RWPE2 (cell line): ENCODE results near the gene STK32C.
A peak's percentile ranks its signal among the peaks of the same experiment; 100 is the strongest.

Experiments
- ATAC-seq: fragments of 200-7000 bp; cut with Tn5 transposase; 3 replicates; pipeline ENCODE4 v1.9.1; 2021; ENCODE audit warnings: low read depth
- DNase-seq: peaks from one replicate; pipeline ENCODE4 v3.0.0-alpha.2; 2020; ENCODE audit warnings: low spot score
- H3K27ac ChIP-seq: fragments of 450-650 bp; 2 replicates; pipeline ENCODE4 v1.5.1; 2017; ENCODE audit warnings: mild to moderate bottlenecking; ENCODE audit not compliant: poor library complexity, severe bottlenecking
- H3K27me3 ChIP-seq: fragments of 250-450 bp; sonication (Bioruptor Pico); 2 replicates; pipeline ENCODE4 v1.5.1; 2021; ENCODE audit warnings: mild to moderate bottlenecking, moderate library complexity; ENCODE audit not compliant: insufficient read depth, poor library complexity, severe bottlenecking
- H3K36me3 ChIP-seq: fragments of 250-450 bp; sonication (Bioruptor Pico); 2 replicates; pipeline ENCODE4 v1.5.1; 2020; ENCODE audit warnings: low read depth, mild to moderate bottlenecking, moderate library complexity
- H3K4me1 ChIP-seq: fragments of 250-450 bp; sonication (Bioruptor Pico); 2 replicates; pipeline ENCODE4 v1.5.1; 2021; ENCODE audit warnings: mild to moderate bottlenecking, moderate library complexity; ENCODE audit not compliant: insufficient read depth, poor library complexity, severe bottlenecking
- H3K4me3 ChIP-seq: fragments of 250-450 bp; sonication (Bioruptor Pico); 2 replicates; pipeline ENCODE4 v1.5.1; 2021; ENCODE audit warnings: mild to moderate bottlenecking, moderate library complexity; ENCODE audit not compliant: severe bottlenecking
- H3K9me3 ChIP-seq: fragments of 250-450 bp; sonication (Bioruptor Pico); 2 replicates; pipeline ENCODE4 v1.5.1; 2021; ENCODE audit warnings: mild to moderate bottlenecking, moderate library complexity; ENCODE audit not compliant: severe bottlenecking
- TF ChIP-seq, protein P1 (sequence below): fragments of 450-650 bp; IDR thresholded peaks from one replicate; pipeline ENCODE4 v1.5.1; 2017; ENCODE audit warnings: mild to moderate bottlenecking, moderate library complexity; ENCODE audit not compliant: poor library complexity, severe bottlenecking

Gene STK32C

DNA sequence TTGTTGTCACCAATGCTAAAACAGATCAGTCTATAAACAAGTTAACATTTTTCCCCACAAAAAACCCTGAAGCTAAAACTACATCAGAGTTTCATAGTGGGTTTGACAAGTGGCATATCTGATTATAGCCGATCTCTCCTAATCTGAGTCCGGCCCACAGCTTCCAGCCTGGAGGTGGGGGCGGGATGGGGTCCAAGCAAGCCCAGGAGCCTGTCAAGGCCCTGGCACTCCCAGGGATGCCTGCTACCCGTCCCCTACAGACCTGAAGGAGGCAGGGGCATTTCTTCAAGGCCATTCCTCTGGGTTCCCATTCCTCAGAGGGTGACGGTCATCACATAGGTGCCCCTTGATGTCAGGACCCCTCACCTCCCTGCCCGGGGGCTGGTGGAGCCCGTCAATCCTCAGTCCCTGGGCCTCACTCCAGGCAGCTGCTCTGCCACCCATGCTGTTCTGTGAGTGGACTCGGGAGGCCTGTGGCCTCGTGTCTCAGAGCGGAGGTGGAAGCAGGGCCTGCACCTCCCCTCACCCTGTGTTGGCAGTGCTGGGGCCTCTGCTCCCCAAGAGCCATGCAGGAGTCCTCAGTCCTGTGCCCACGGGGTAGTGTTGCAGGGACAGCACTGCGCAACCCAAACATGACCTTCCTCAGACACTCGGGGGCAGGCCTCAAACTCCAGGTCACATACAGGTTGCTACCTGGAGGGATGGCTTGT is 112.2 kb downstream of the STK32C start:
- no peaks in the 10 kb centered on the region for H3K9me3 ChIP-seq
- no peaks in the 10 kb centered on the region for H3K36me3 ChIP-seq
- no peaks in the 10 kb centered on the region for H3K4me1 ChIP-seq
- H3K4me3 ChIP-seq = no peak overlapping the region
- TF ChIP-seq, protein P1, sequence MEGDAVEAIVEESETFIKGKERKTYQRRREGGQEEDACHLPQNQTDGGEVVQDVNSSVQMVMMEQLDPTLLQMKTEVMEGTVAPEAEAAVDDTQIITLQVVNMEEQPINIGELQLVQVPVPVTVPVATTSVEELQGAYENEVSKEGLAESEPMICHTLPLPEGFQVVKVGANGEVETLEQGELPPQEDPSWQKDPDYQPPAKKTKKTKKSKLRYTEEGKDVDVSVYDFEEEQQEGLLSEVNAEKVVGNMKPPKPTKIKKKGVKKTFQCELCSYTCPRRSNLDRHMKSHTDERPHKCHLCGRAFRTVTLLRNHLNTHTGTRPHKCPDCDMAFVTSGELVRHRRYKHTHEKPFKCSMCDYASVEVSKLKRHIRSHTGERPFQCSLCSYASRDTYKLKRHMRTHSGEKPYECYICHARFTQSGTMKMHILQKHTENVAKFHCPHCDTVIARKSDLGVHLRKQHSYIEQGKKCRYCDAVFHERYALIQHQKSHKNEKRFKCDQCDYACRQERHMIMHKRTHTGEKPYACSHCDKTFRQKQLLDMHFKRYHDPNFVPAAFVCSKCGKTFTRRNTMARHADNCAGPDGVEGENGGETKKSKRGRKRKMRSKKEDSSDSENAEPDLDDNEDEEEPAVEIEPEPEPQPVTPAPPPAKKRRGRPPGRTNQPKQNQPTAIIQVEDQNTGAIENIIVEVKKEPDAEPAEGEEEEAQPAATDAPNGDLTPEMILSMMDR = no peak
- no peaks in the 10 kb centered on the region for H3K27me3 ChIP-seq
- DNase-seq (no peak), ATAC-seq (no peak)
- H3K27ac ChIP-seq = no peak overlapping the region

- DNase-seq (peak; percentile 44), ATAC-seq (no peak)
- Histone ChIP-seq H3K4me3 (no peak overlapping the region), H3K4me1 (no peaks in the 10 kb centered on the region), H3K27ac (no peak overlapping the region), H3K9me3 (no peaks in the 10 kb centered on the region), H3K36me3 (no peaks in the 10 kb centered on the region), H3K27me3 (no peaks in the 10 kb centered on the region)
- TF ChIP-seq, protein P1 = no peak
These were observed 113.0 kb downstream of the STK32C start for GRCh38 chr10:132194726-132195125.

GRCh38 chr10:132193907-132194552 is 113.7 kb downstream of the STK32C start:
- DNase-seq = peak; percentile 51
- peak; percentile 66 for ATAC-seq
- no peaks in the 10 kb centered on the region for H3K36me3 ChIP-seq

GRCh38 chr10:132192991-132193665 is 114.6 kb downstream of the STK32C start:
- H3K27me3 ChIP-seq = peaks cover 9% of the 10 kb centered on the region
- no peaks in the 10 kb centered on the region for H3K9me3 ChIP-seq
- ATAC-seq (no peak), DNase-seq (peak; percentile 40)
- no peaks in the 10 kb centered on the region for H3K36me3 ChIP-seq
- TF ChIP-seq, protein P1 = no peak
- H3K4me1 ChIP-seq = no peaks in the 10 kb centered on the region
- H3K4me3 ChIP-seq = no peak overlapping the region
- no peak overlapping the region for H3K27ac ChIP-seq

More at GRCh38 chr10:132193907-132194552, 113.7 kb downstream of the STK32C start:
- H3K27ac ChIP-seq = no peak overlapping the region
- H3K9me3 ChIP-seq = no peaks in the 10 kb centered on the region
- H3K27me3 ChIP-seq = peaks cover under 1% of the 10 kb centered on the region
- TF ChIP-seq, protein P1 = no peak
- no peaks in the 10 kb centered on the region for H3K4me1 ChIP-seq
- no peak overlapping the region for H3K4me3 ChIP-seq
